BLaER1 treated with 17β-estradiol and CSF1 and Interleukin-3, amounts not matched to agents 10 nM and 100 nM (cell line): Measurements from ENCODE around the gene C9orf153.

Experiments used
- H3K27ac ChIP-seq, 11 experiments: shearing (Covaris generic); formaldehyde crosslinking; 2 replicates each; pipeline ENCODE4 v1.8.1; 2022
- H3K27me3 ChIP-seq, 11 experiments: shearing (Covaris generic); formaldehyde crosslinking; 2 replicates each; pipeline ENCODE4 v1.8.1; 2022
- H3K36me3 ChIP-seq, 11 experiments: shearing (Covaris generic); formaldehyde crosslinking; 2 replicates each; pipeline ENCODE4 v1.8.1; 2022
- H3K4me1 ChIP-seq, 10 experiments: shearing (Covaris generic); formaldehyde crosslinking; 2 replicates each; pipeline ENCODE4 v1.8.1; 2022
- H3K4me2 ChIP-seq, 11 experiments: shearing (Covaris generic); formaldehyde crosslinking; 2 replicates each; pipeline ENCODE4 v1.8.1; 2022
- H3K4me3 ChIP-seq, 10 experiments: shearing (Covaris generic); formaldehyde crosslinking; 2 replicates each; pipeline ENCODE4 v1.8.1; 2022
- H3K9ac ChIP-seq, 11 experiments: shearing (Covaris generic); formaldehyde crosslinking; 2 replicates each; pipeline ENCODE4 v1.8.1; 2022
- H3K9me3 ChIP-seq, 11 experiments: shearing (Covaris generic); formaldehyde crosslinking; replicated peaks in 1 of 11; 2 replicates each; pipeline ENCODE4 v1.8.1; 2022
- H4K20me1 ChIP-seq, 11 experiments: shearing (Covaris generic); formaldehyde crosslinking; 2 replicates each; pipeline ENCODE4 v1.8.1; 2022
- Cebpa-rat ChIP-seq, 11 experiments: shearing (Covaris generic); IDR thresholded peaks; 2 replicates each; pipeline ENCODE4 v1.8.1; 2022

Gene C9orf153

GRCh38 chr9:86277072-86277471, 17.6 kb upstream of the C9orf153 start:
- no peaks in the 10 kb centered on the region for H3K27me3 ChIP-seq
- H3K9ac ChIP-seq, result no peak overlapping the region; a peak in 1 of 22 replicates
- peak overlapping the region in 8 of 11 experiments; percentile 1 to 36 (median 20); a peak in 8 of 22 replicates for H3K4me2 ChIP-seq
- H3K4me1 ChIP-seq, result peaks cover 17 to 41% (median 32%) of the 10 kb centered on the region in 10 experiments
- H3K36me3 ChIP-seq, result peaks cover 31 to 78% (median 40%) of the 10 kb centered on the region in 11 experiments
- H4K20me1 ChIP-seq, result peaks cover 43 to 84% (median 73%) of the 10 kb centered on the region in 11 experiments; a peak in 21 of 22 replicates
- H3K4me3 ChIP-seq, result no peak overlapping the region
- no peak overlapping the region for H3K27ac ChIP-seq
- no peak for TF ChIP-seq Cebpa-rat (IDR thresholded peaks at IDR 0.05)
- H3K9me3 ChIP-seq, result peaks cover 0 to 3% (median 0%) of the 10 kb centered on the region in 11 experiments; a peak in 5 of 22 replicates

- Histone ChIP-seq H3K9ac (peak overlapping the region in 1 of 11 experiments; percentile 36; a peak in 1 of 22 replicates), H3K9me3 (peaks cover 7 to 15% (median 9%) of the 10 kb centered on the region in 11 experiments; a peak in 20 of 22 replicates), H3K27me3 (no peaks in the 10 kb centered on the region), H3K4me1 (peaks cover 13 to 37% (median 29%) of the 10 kb centered on the region in 10 experiments), H4K20me1 (peaks cover 43 to 81% (median 69%) of the 10 kb centered on the region in 11 experiments; a peak in 21 of 22 replicates), H3K27ac (no peak overlapping the region), H3K4me3 (no peak overlapping the region), H3K36me3 (peaks cover 42 to 89% (median 51%) of the 10 kb centered on the region in 11 experiments), H3K4me2 (no peak overlapping the region)
- no peak for TF ChIP-seq Cebpa-rat (IDR thresholded peaks at IDR 0.05)
Measured at GRCh38 chr9:86275962-86276361, 16.5 kb upstream of the C9orf153 start.

- H3K27me3 ChIP-seq, result no peaks in the 10 kb centered on the region
- H3K9ac ChIP-seq, result no peak overlapping the region
- H3K36me3 ChIP-seq, result peaks cover 42 to 91% (median 52%) of the 10 kb centered on the region in 11 experiments
- peaks cover 4 to 28% (median 20%) of the 10 kb centered on the region in 10 experiments for H3K4me1 ChIP-seq
- peaks cover 43 to 72% (median 60%) of the 10 kb centered on the region in 11 experiments; a peak in 21 of 22 replicates for H4K20me1 ChIP-seq
- H3K9me3 ChIP-seq, result peaks cover 8 to 15% (median 10%) of the 10 kb centered on the region in 11 experiments; a peak in 20 of 22 replicates
- no peak overlapping the region for H3K4me2 ChIP-seq
- no peak overlapping the region for H3K27ac ChIP-seq
- no peak overlapping the region for H3K4me3 ChIP-seq
- TF ChIP-seq Cebpa-rat (IDR thresholded peaks at IDR 0.05), result no peak
Measured at GRCh38 chr9:86274821-86275643, 15.6 kb upstream of the C9orf153 start.

- no peak overlapping the region for H3K9ac ChIP-seq
- no peak overlapping the region for H3K4me3 ChIP-seq
- TF ChIP-seq Cebpa-rat (IDR thresholded peaks at IDR 0.05), result no peak
- H3K27me3 ChIP-seq, result no peaks in the 10 kb centered on the region
- H3K36me3 ChIP-seq, result peaks cover 46 to 81% (median 56%) of the 10 kb centered on the region in 11 experiments
- peaks cover 30 to 61% (median 40%) of the 10 kb centered on the region in 11 experiments; a peak in 21 of 22 replicates for H4K20me1 ChIP-seq
- H3K9me3 ChIP-seq, result peaks cover 8 to 15% (median 10%) of the 10 kb centered on the region in 11 experiments; a peak in 20 of 22 replicates
- no peak overlapping the region for H3K4me2 ChIP-seq
- H3K4me1 ChIP-seq, result peaks cover 0 to 6% (median 3%) of the 10 kb centered on the region in 10 experiments; a peak in 14 of 20 replicates
- H3K27ac ChIP-seq, result no peak overlapping the region
Measured at GRCh38 chr9:86272221-86272620, 12.8 kb upstream of the C9orf153 start.

- H3K9me3 ChIP-seq, result no peaks in the 10 kb centered on the region
- no peaks in the 10 kb centered on the region for H3K27me3 ChIP-seq
- H3K4me2 ChIP-seq, result no peak overlapping the region
- no peaks in the 10 kb centered on the region for H3K4me1 ChIP-seq
- H3K4me3 ChIP-seq, result no peak overlapping the region
- no peak overlapping the region for H3K27ac ChIP-seq
- TF ChIP-seq Cebpa-rat (IDR thresholded peaks at IDR 0.05), result no peak
- H3K36me3 ChIP-seq, result peaks cover 44 to 86% (median 70%) of the 10 kb centered on the region in 11 experiments
- H4K20me1 ChIP-seq, result peaks cover 0 to 42% (median 11%) of the 10 kb centered on the region in 11 experiments; a peak in 11 of 22 replicates
- H3K9ac ChIP-seq, result no peak overlapping the region
Measured at GRCh38 chr9:86263876-86264275, 4.4 kb upstream of the C9orf153 start.

- TF ChIP-seq Cebpa-rat (IDR thresholded peaks at IDR 0.05), result no peak
Measured at GRCh38 chr9:86262492-86262891, 3.0 kb upstream of the C9orf153 start.

GRCh38 chr9:86257391-86257790, 2.1 kb downstream of the C9orf153 start:
- H3K27me3 ChIP-seq, result no peaks in the 10 kb centered on the region
- no peak for TF ChIP-seq Cebpa-rat (IDR thresholded peaks at IDR 0.05)
- no peak overlapping the region for H3K9ac ChIP-seq
- no peaks in the 10 kb centered on the region for H3K4me1 ChIP-seq
- H3K36me3 ChIP-seq, result peaks cover 5 to 32% (median 19%) of the 10 kb centered on the region in 11 experiments; a peak in 18 of 22 replicates
- no peak overlapping the region for H3K27ac ChIP-seq
- H3K4me2 ChIP-seq, result no peak overlapping the region
- H4K20me1 ChIP-seq, result no peaks in the 10 kb centered on the region
- peaks cover 17 to 26% (median 19%) of the 10 kb centered on the region in 11 experiments for H3K9me3 ChIP-seq
- H3K4me3 ChIP-seq, result no peak overlapping the region

More at GRCh38 chr9:86262492-86262891, 3.0 kb upstream of the C9orf153 start:
- H3K9me3 ChIP-seq, result no peaks in the 10 kb centered on the region
- peaks cover 0 to 28% (median 10%) of the 10 kb centered on the region in 11 experiments; a peak in 10 of 22 replicates for H4K20me1 ChIP-seq
- no peak overlapping the region for H3K4me3 ChIP-seq
- H3K4me2 ChIP-seq, result no peak overlapping the region
- no peak overlapping the region for H3K27ac ChIP-seq
- peaks cover 32 to 72% (median 57%) of the 10 kb centered on the region in 11 experiments for H3K36me3 ChIP-seq
- H3K27me3 ChIP-seq, result no peaks in the 10 kb centered on the region
- no peak overlapping the region for H3K9ac ChIP-seq
- H3K4me1 ChIP-seq, result no peaks in the 10 kb centered on the region

GRCh38 chr9:86256653-86257052, 2.8 kb downstream of the C9orf153 start:
- peaks cover 23 to 33% (median 26%) of the 10 kb centered on the region in 11 experiments for H3K9me3 ChIP-seq
- peaks cover 0 to 32% (median 12%) of the 10 kb centered on the region in 11 experiments; a peak in 13 of 22 replicates for H3K36me3 ChIP-seq
- H3K27me3 ChIP-seq, result no peaks in the 10 kb centered on the region
- H4K20me1 ChIP-seq, result no peaks in the 10 kb centered on the region
- no peak overlapping the region for H3K4me3 ChIP-seq
- H3K27ac ChIP-seq, result no peak overlapping the region
- H3K9ac ChIP-seq, result no peak overlapping the region
- no peak for TF ChIP-seq Cebpa-rat (IDR thresholded peaks at IDR 0.05)
- no peaks in the 10 kb centered on the region for H3K4me1 ChIP-seq
- H3K4me2 ChIP-seq, result no peak overlapping the region

- H4K20me1 ChIP-seq, result no peaks in the 10 kb centered on the region
Measured at GRCh38 chr9:86253577-86253976, 5.9 kb downstream of the C9orf153 start.

More at GRCh38 chr9:86253577-86253976, 5.9 kb downstream of the C9orf153 start:
- TF ChIP-seq Cebpa-rat (IDR thresholded peaks at IDR 0.05), result no peak
- Histone ChIP-seq H3K4me3 (no peak overlapping the region), H3K9ac (no peak overlapping the region), H3K36me3 (peaks cover 0 to 24% (median 6%) of the 10 kb centered on the region in 11 experiments; a peak in 8 of 22 replicates), H3K4me1 (no peaks in the 10 kb centered on the region), H3K9me3 (peaks cover 23 to 33% (median 26%) of the 10 kb centered on the region in 11 experiments), H3K4me2 (no peak overlapping the region), H3K27me3 (no peaks in the 10 kb centered on the region), H3K27ac (no peak overlapping the region)
